Eye (tissue), 1 donor: ENCODE results near the gene TRAF6.
"Not testable (repeated sequence)": the region's sequence is repeated elsewhere in the genome, so short reads cannot be mapped to it uniquely, and the experiment has no call there.

Experiments used
- DNase-seq: peaks from one replicate; pipeline ENCODE4 v3.0.0-alpha.2; 2015

The TRAF6 gene

GRCh38 chr11:36509694-36510593 is at the start of gene TRAF6:
Gene TRAF6 (minus strand): TSS chr11:36510272. CDS start chr11:36501515, 8,757 bp downstream.
- peak; percentile 97 for DNase-seq

- no peak for DNase-seq
These were observed 48.7 kb upstream of the TRAF6 start for GRCh38 chr11:36558571-36559413.

GRCh38 chr11:36557991-36558390 is 47.9 kb upstream of the TRAF6 start:
- DNase-seq: no peak

- not testable (repeated sequence) for DNase-seq
These were observed 47.3 kb upstream of the TRAF6 start for GRCh38 chr11:36557390-36557789.

GRCh38 chr11:36550385-36551115 is 40.5 kb upstream of the TRAF6 start:
- no peak for DNase-seq

GRCh38 chr11:36540998-36541397 is 30.9 kb upstream of the TRAF6 start:
- peak; percentile 24 for DNase-seq

GRCh38 chr11:36534276-36534840 is 24.3 kb upstream of the TRAF6 start:
- no peak for DNase-seq

GRCh38 chr11:36532941-36533601 is 23.0 kb upstream of the TRAF6 start:
- no peak for DNase-seq

GRCh38 chr11:36530840-36531239 is 20.8 kb upstream of the TRAF6 start:
- no peak for DNase-seq

- no peak for DNase-seq
These were observed 3.9 kb upstream of the TRAF6 start for GRCh38 chr11:36513965-36514364.

GRCh38 chr11:36512016-36512415 is 1.9 kb upstream of the TRAF6 start:
- no peak for DNase-seq

- DNase-seq: not testable (repeated sequence)
These were observed 990 bp upstream of the TRAF6 start for GRCh38 chr11:36511062-36511461.

- peak; percentile 50 for DNase-seq
These were observed 496 bp upstream of the TRAF6 start for GRCh38 chr11:36510594-36510942.

- DNase-seq: peak; percentile 67
These were observed 852 bp downstream of the TRAF6 start for GRCh38 chr11:36509201-36509639.

GRCh38 chr11:36508743-36509142 is 1.3 kb downstream of the TRAF6 start:
- DNase-seq: no peak

- no peak for DNase-seq
These were observed 2.1 kb downstream of the TRAF6 start for GRCh38 chr11:36507824-36508489.

GRCh38 chr11:36501236-36501635 is 8.8 kb downstream of the TRAF6 start:
- no peak for DNase-seq

GRCh38 chr11:36500315-36500721 is 9.8 kb downstream of the TRAF6 start:
- DNase-seq: no peak

GRCh38 chr11:36499315-36499714 is 10.8 kb downstream of the TRAF6 start:
- no peak for DNase-seq

GRCh38 chr11:36498721-36499120 is 11.4 kb downstream of the TRAF6 start:
- no peak for DNase-seq

GRCh38 chr11:36493332-36493731 is 16.7 kb downstream of the TRAF6 start:
- DNase-seq: no peak
